ENCODE measurements around the gene PVALEF.

Gene PVALEF

GRCh38 chr17:81197831-81198490, 32.7 kb downstream of the PVALEF start:
- DNase-seq (ENCODE audit: low spot score) = no peak

DNA sequence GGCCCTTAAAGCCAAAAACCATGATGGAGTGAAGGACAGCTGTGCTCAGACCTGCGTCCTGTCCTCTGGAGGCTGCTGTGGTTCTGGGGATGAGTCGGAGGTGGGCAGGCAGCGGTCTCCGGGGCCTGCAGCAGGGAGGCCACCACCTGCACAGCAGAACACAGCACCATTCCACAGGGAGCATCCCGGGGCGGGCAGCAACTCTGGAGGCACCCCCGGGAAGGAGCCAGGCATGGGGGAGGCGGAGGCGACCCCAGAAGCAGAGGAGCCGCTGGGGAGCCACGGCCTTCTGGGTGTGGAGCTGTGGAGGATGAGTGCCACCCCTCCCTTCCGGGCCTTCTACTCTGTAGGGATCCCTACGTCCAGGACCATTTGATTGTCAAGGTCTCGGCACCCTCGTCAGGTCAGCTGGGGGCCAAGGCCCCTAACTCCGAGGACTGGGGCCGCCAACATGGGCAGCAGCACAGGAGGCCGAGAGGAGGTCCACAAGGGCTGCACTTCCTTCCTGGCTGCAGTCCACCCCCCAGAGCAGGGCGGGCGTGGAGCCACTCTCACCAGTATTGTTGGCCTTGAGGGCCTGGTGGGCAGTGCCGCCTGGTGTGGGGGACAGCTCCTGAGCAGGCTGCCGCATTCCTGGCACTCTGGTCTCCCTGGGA, 33.6 kb downstream of the PVALEF start:
- DNase-seq (ENCODE audit: low spot score) = no peak

DNA sequence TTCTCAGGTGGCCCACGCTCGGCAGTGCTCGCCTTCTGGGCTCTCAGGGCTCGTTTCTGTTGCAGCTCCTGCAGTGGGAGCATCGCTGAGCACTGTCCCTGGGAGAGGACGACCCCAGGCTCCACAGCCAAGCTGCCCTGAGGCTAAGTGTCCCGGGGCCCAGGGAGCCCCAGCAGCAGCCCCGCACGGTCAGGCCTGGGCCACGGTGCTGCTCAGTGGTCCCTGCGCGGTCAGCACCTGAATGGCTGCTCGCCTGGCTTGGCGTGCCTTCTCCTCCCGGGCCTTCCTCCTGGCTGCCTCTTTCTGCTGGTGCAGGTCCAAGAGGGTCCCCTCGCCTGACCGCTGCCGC, 34.1 kb downstream of the PVALEF start:
- DNase-seq (ENCODE audit: low spot score) = no peak

DNA sequence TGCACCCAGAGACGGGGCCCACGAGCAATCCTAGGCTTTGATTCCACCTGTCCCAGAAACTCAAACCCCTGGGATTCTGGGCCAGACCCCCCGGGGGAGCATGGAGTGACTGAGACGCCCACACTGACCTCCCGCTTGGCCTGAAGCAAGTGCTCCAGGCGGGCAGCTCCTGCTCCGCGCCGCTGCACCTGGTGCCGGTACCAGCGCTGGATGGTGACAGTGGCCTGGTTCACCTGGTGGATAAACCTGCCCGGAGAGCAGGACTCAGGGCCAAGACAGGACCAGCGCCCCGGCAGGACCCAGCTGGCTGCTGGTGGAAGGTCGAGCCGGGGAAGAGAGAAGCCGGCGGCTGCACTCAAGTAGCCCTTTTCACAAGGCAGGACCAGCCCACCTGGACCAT, 34.9 kb downstream of the PVALEF start:
- no peak for DNase-seq (ENCODE audit: low spot score)

DNA sequence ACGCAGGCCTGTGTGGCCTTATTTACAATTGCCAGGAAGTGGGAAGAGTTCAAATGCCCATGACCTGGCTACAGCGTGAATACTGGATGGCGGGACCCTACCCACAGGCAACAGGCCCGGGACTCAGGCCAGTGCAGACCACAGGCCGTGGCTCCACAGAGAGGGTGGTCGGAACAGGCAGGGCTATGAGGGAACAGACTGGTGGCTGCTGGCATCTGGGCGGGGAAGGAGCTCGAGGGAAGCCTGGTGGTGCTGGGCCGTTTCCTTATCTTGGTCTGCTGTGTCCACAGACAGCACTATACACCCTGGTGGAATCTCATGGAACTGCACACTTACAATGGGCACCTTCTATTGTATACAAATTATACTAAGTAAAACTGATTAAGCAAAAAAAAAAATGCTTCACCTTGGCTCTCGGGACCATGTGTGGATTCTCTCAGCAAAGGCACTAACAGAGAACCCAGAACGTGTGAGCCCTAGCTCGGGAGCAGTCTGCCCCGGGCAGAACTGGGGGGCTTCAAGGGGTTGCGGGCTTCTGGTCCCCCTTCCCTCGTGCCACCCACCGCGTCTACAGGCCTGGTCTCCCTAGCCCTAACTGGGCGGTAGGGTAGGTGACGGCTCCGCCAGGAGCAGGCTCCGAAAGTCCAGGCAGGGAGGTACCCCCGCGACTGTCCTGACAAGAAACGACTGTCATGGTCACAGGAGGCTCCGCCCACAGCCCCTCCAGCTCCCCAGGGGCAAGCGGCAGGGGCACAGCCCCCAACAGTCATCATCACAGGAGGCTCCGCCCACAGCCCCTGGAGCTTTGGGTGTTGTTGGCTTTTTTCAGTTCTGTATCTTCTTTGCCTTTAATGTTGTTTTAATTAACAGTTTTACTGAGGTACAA, 35.6 kb downstream of the PVALEF start:
- DNase-seq (ENCODE audit: low spot score) = no peak

- no peak for DNase-seq (ENCODE audit: low spot score)
Observed at GRCh38 chr17:81202318-81202717, 37.0 kb downstream of the PVALEF start.

GRCh38 chr17:81203136-81203535, 37.8 kb downstream of the PVALEF start:
- DNase-seq (ENCODE audit: low spot score) = no peak

- no peak for DNase-seq (ENCODE audit: low spot score)
Observed at GRCh38 chr17:81204578-81204977, 39.3 kb downstream of the PVALEF start.

DNA sequence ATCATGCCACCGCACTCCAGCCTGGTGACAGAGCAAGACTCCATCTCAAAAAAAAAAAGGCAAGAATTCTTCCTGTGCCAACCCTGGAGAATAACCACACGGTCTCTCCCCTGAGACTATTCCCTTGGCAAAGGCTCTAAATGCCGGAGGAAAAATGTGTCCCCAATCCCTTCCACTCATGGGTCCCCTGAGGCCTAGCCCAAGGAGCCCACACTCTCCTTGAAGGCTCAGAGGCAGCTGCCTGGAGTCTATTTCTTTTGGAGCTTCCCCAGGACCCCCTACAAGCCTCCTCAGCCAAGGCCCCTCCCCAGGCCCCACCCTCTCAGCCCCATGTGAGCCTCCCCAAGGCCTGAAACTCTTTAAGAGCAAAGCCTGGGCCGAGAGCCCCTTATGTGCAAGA, 40.9 kb downstream of the PVALEF start:
- no peak for DNase-seq (ENCODE audit: low spot score)

DNA sequence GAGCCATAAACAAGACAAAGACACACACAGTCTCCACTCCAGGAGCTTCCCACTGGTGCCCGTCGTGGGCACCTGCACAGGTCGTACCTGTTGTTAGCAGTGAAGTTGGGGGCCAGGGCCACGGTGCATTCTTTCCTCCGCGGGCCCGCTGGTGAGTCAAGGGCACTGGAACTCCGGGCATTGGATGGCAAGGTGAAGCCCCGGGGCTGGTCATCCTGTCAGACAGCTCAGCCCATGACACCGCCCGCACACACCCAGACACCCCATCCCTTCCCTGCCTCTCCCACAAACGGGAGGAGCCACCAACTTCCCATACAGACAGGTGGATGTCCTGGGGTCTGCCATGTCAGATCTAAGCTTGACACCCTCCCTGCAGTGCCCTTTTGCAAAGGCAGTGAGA, 41.4 kb downstream of the PVALEF start:
- DNase-seq (ENCODE audit: low spot score) = no peak

DNA sequence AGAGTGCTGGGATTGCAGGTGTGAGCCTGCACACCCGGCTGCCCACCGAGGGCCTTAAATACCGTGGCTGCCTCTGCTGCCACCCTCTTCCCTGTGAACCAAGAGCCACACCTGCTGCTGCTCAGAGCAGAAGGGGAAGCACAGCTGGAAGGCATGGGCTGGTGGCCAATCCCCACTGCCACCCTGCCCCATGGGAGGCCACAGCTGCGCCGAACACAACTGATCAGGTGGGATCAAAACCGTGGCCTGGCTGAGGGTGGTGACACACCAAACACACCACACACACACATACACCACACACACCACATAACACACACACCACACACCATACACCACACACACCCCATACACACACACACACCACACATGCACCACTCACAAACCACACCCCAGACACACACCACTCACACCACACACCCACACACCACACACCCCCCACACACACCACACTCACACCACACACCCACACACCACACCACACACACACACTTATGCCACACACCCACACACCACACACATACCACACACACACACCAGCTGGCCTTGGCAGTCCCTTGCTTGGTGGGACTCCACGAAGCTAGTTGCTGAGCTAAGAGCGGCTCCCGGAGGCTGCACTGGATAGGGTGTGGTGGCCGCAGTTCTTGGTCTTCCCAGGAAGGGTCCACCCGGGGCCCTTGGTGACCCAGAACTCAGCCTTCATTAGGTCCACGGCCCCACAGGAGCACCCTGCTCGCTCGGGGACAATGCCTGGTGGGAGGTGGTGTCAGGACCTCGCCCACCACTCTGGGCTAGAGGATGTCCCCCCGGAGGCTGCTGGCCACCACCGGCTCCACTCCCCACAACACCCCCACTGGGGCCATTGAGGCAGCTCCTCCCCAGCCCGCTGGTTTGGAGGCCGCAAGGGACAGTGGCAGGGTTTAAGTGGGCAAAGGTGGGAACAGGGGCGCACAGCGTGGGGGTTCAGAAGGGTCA, 42.6 kb downstream of the PVALEF start:
- DNase-seq (ENCODE audit: low spot score) = no peak

DNA sequence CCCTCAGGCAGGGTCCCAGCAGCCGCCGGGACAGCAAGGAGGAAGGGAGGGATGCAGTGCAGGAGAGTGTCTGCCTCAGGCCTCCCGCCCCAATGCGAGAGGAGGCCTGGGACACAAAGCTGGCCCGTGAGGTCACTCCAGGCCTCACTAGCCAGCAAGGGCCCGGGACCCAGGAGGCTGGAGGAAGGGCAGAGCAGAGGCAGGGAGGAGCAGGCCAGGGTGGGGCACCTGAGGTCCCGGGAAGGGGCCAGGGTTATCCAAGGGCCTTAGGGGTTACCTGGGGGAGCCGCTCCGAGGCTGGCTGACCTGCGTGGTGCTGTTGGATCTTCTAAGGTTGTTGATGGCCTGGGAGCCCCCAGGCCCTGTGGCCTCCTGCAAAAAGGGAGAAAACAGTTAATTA, 43.3 kb downstream of the PVALEF start:
- DNase-seq (ENCODE audit: low spot score) = no peak

DNA sequence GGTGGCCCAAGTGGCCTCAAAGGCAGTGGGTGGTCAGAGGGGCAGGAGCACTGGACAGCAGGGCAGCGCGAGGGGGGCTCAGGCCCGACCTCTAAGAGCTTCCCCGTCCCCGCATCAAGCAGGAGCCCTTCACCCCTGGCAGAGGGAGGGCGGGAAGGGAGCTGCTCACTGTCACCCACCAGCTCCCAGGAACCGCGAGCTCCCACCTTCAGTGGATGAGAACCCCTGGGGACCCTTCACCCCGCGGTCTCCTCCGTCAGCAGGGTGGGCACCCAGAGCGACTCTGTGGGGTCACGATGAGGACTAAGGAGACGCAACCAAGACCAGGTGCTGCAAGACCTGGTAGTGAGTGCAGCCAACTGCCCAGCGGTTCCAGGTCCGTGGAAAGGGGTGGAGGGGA, 43.8 kb downstream of the PVALEF start:
- DNase-seq (ENCODE audit: low spot score) = no peak

GRCh38 chr17:81210466-81210865, 45.2 kb downstream of the PVALEF start:
- no peak for DNase-seq (ENCODE audit: low spot score)

GRCh38 chr17:81210868-81211267, 45.6 kb downstream of the PVALEF start:
- no peak for DNase-seq (ENCODE audit: low spot score)

- DNase-seq (ENCODE audit: low spot score) = no peak
Observed at GRCh38 chr17:81212365-81212764, 47.1 kb downstream of the PVALEF start.

GRCh38 chr17:81213978-81214377, 48.7 kb downstream of the PVALEF start:
- no peak for DNase-seq (ENCODE audit: low spot score)

DNA sequence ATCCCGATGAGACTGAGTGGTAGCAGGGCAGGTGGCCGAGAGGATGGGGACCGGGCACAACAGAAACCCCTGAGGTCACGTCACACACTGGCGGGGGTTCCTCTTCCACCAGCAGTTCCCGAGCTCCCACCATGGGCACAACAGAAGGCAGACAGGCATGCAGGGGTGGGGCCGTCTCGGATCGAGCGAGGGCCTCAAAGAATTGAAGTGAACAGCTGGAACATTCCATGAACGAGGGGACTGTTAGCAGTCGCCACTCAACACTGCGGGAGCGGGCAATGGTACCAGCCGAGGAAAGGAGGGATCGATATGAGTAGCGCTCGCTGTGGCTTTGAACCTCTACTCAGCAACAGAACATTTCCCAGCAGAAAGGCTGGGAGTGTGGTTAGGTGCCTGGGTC, 52.2 kb downstream of the PVALEF start:
- no peak for DNase-seq (ENCODE audit: low spot score)

GRCh38 chr17:81218459-81218858, 53.2 kb downstream of the PVALEF start:
- no peak for DNase-seq (ENCODE audit: low spot score)

DNA sequence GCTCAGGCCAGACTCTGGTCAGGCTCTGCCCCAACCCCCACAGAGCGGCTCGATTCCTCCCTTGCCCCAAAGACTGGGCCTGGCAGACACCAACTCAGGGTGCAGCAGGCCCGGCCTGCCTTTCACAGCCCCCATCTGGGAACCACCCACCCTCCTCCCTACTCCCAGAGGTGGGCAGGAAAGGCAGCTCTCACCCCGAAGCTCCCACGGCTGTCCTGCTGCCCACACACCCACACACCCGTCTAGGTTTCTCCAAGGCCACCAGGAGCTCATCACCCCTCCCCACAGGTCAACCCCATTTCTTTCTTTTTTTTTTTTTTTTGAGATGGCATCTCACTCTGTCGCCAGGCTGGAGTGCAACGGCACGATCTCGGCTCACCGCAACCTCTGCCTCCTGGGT, 53.7 kb downstream of the PVALEF start:
- no peak for DNase-seq (ENCODE audit: low spot score)

GRCh38 chr17:81219476-81220180, 54.3 kb downstream of the PVALEF start:
- no peak for DNase-seq (ENCODE audit: low spot score)

Data from ecto neural progenitor cell (in vitro differentiated cells).